Stimulated activated naive CD8-positive, alpha-beta T cell treated with anti-CD3 and anti-CD28 coated beads, Interleukin-15, Interleukin-2, amounts not matched to agents 100 ng/mL and 50 ng/mL, for 24 hours (primary cell): ENCODE results near the gene FAH.
"Not testable (repeated sequence)": the region's sequence is repeated elsewhere in the genome, so short reads cannot be mapped to it uniquely, and the experiment has no call there.

ENCODE experiments used
- H3K27ac Mint-ChIP-seq: one replicate; pipeline ENCODE4 v1.8.0; 2021; ENCODE audit warnings: mild to moderate bottlenecking, mixed read lengths
- H3K27me3 Mint-ChIP-seq: one replicate; pipeline ENCODE4 v1.8.0; 2021; ENCODE audit warnings: mixed read lengths
- H3K36me3 Mint-ChIP-seq: one replicate; pipeline ENCODE4 v1.8.0; 2021; ENCODE audit warnings: low read depth, mixed read lengths
- H3K4me1 Mint-ChIP-seq: one replicate; pipeline ENCODE4 v1.8.0; 2021; ENCODE audit warnings: low read depth, mixed read lengths
- H3K4me3 Mint-ChIP-seq: one replicate; pipeline ENCODE4 v1.8.0; 2021; ENCODE audit warnings: mild to moderate bottlenecking, mixed read lengths
- H3K9me3 Mint-ChIP-seq: one replicate; pipeline ENCODE4 v1.8.0; 2021; ENCODE audit warnings: mixed read lengths

The FAH gene

GRCh38 chr15:80132382-80132781, 20.4 kb upstream of the FAH start:
- no peak overlapping the region for H3K27ac Mint-ChIP-seq
- H3K36me3 Mint-ChIP-seq = peaks cover 50% of the 10 kb centered on the region
- peaks cover 5% of the 10 kb centered on the region for H3K4me1 Mint-ChIP-seq
- no peaks in the 10 kb centered on the region for H3K9me3 Mint-ChIP-seq
- no peaks in the 10 kb centered on the region for H3K27me3 Mint-ChIP-seq
- no peak overlapping the region for H3K4me3 Mint-ChIP-seq

DNA sequence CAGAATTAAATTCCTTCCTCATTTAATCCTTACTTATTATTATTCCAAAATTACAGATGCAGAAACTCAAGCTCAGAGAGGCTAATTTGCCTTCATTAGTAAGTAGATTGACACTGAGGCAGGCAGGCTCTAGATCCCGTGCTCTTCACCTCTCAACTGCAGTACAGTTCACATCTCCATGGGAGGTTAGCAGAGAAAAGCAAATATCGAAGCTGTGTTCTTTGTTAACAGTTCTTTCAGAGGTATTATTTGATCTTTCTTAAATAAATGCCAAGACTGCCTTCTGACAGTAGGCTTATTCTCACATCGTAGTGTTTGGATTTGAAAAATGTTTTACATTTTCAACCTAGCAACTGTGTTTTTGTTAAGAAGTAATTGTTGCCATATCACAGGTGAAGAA, 15.9 kb upstream of the FAH start:
- H3K27me3 Mint-ChIP-seq = no peaks in the 10 kb centered on the region
- H3K4me1 Mint-ChIP-seq = no peaks in the 10 kb centered on the region
- no peak overlapping the region for H3K27ac Mint-ChIP-seq
- H3K9me3 Mint-ChIP-seq = no peaks in the 10 kb centered on the region
- no peak overlapping the region for H3K4me3 Mint-ChIP-seq
- peaks cover 36% of the 10 kb centered on the region for H3K36me3 Mint-ChIP-seq

DNA sequence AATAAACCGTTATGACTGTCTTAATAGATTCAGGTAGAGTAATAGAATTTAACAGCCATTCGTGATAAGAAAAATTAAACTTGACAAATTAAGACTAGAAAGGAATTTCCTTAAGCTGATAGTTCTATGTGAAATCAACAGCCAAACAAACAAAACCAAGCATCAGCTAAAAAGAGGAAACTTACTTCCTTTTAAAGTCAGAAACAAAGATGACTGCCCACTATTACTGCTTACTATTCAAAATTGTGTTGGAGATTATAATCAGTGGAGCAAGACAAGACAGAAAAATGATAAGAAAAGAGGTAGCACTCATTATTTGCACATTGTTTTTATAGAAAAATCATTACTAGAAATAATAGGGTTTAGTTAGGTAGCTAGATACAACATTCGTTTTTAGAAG, 13.8 kb upstream of the FAH start:
- no peak overlapping the region for H3K4me3 Mint-ChIP-seq
- no peak overlapping the region for H3K27ac Mint-ChIP-seq
- H3K4me1 Mint-ChIP-seq = no peaks in the 10 kb centered on the region
- H3K9me3 Mint-ChIP-seq = no peaks in the 10 kb centered on the region
- no peaks in the 10 kb centered on the region for H3K27me3 Mint-ChIP-seq
- peaks cover 30% of the 10 kb centered on the region for H3K36me3 Mint-ChIP-seq

- H3K27ac Mint-ChIP-seq = no peak overlapping the region
- H3K9me3 Mint-ChIP-seq = no peaks in the 10 kb centered on the region
- H3K4me1 Mint-ChIP-seq = no peaks in the 10 kb centered on the region
- no peaks in the 10 kb centered on the region for H3K27me3 Mint-ChIP-seq
- H3K4me3 Mint-ChIP-seq = no peak overlapping the region
- H3K36me3 Mint-ChIP-seq = peaks cover 20% of the 10 kb centered on the region
These were observed 11.9 kb upstream of the FAH start for GRCh38 chr15:80140909-80141308.

GRCh38 chr15:80141916-80142598, 10.7 kb upstream of the FAH start:
- H3K36me3 Mint-ChIP-seq = peaks cover 16% of the 10 kb centered on the region
- no peaks in the 10 kb centered on the region for H3K9me3 Mint-ChIP-seq
- no peak overlapping the region for H3K4me3 Mint-ChIP-seq
- no peaks in the 10 kb centered on the region for H3K27me3 Mint-ChIP-seq
- H3K4me1 Mint-ChIP-seq = no peaks in the 10 kb centered on the region
- H3K27ac Mint-ChIP-seq = no peak overlapping the region

GRCh38 chr15:80142646-80143045, 10.2 kb upstream of the FAH start:
- Mint-ChIP-seq H3K27ac (no peak overlapping the region), H3K27me3 (no peaks in the 10 kb centered on the region), H3K4me1 (no peaks in the 10 kb centered on the region), H3K36me3 (peaks cover 10% of the 10 kb centered on the region), H3K9me3 (no peaks in the 10 kb centered on the region), H3K4me3 (no peak overlapping the region)

DNA sequence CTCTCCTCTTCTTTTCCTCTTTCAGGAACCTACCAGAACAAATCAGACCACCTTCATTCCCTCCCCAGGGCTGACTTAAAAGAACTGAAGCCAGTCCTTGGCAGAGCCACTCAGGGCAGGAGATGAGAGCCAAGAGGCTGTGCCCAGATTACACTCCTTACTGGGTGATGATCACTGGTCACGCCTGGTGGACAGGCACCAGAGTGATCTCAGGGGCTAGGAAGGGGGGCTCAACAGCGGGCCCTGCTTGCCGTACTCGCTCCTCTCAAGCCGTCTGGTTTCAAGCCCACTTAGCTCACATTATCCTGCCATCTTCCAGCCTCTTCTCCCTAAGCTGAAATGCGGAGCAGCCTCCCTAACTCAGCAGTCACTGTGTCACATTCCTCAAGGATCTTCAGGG, 1.7 kb upstream of the FAH start:
- Mint-ChIP-seq H3K27me3 (no peaks in the 10 kb centered on the region), H3K36me3 (no peaks in the 10 kb centered on the region), H3K27ac (no peak overlapping the region), H3K9me3 (no peaks in the 10 kb centered on the region), H3K4me3 (no peak overlapping the region), H3K4me1 (peaks cover 26% of the 10 kb centered on the region)

GRCh38 chr15:80151576-80151975, 1.2 kb upstream of the FAH start:
- Mint-ChIP-seq H3K27ac (peak overlapping the region; percentile 1), H3K4me3 (peak overlapping the region; percentile 79)

GRCh38 chr15:80152180-80152895, 461 bp upstream of the FAH start:
- Mint-ChIP-seq H3K27me3 (no peaks in the 10 kb centered on the region), H3K36me3 (no peaks in the 10 kb centered on the region), H3K27ac (peak overlapping the region; percentile 1), H3K9me3 (no peaks in the 10 kb centered on the region), H3K4me3 (peak overlapping the region; percentile 91), H3K4me1 (peaks cover 26% of the 10 kb centered on the region)

More at GRCh38 chr15:80151576-80151975, 1.2 kb upstream of the FAH start:
- H3K4me1 Mint-ChIP-seq = peaks cover 26% of the 10 kb centered on the region
- no peaks in the 10 kb centered on the region for H3K9me3 Mint-ChIP-seq
- H3K36me3 Mint-ChIP-seq = no peaks in the 10 kb centered on the region
- no peaks in the 10 kb centered on the region for H3K27me3 Mint-ChIP-seq

DNA sequence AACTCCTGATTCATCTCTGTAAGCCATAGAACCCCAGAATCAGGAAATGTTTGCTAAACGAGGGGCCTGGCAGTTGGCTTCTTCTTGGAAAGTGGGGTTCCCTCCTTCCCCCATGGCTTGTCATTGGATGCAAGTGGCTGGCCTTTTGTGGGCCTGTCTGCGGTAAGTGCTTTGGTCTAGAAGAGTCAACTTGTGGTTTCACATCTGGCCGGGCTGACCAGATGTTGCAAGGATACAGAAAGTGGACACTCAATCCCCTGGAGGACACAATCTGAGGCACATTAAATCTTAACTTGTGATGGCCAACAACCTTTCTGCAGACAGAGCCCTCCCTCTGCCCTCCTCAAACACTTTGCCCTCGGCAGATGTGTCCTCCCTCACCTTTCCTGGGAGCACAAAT, 1.1 kb downstream of the FAH start:
- Mint-ChIP-seq H3K36me3 (no peaks in the 10 kb centered on the region), H3K9me3 (no peaks in the 10 kb centered on the region), H3K27me3 (no peaks in the 10 kb centered on the region), H3K27ac (no peak overlapping the region), H3K4me3 (peak overlapping the region; percentile 91), H3K4me1 (peaks cover 26% of the 10 kb centered on the region)

- Mint-ChIP-seq H3K9me3 (no peaks in the 10 kb centered on the region), H3K27me3 (no peaks in the 10 kb centered on the region), H3K4me3 (peak overlapping the region; percentile 91), H3K27ac (no peak overlapping the region), H3K36me3 (peaks cover 2% of the 10 kb centered on the region), H3K4me1 (peaks cover 28% of the 10 kb centered on the region)
These were observed 1.5 kb downstream of the FAH start for GRCh38 chr15:80154336-80154735.

GRCh38 chr15:80155001-80155377, 2.2 kb downstream of the FAH start:
- peaks cover 34% of the 10 kb centered on the region for H3K4me1 Mint-ChIP-seq
- H3K9me3 Mint-ChIP-seq = no peaks in the 10 kb centered on the region
- H3K27ac Mint-ChIP-seq = peak overlapping the region; percentile 65
- peak overlapping the region; percentile 8 for H3K4me3 Mint-ChIP-seq
- peaks cover 6% of the 10 kb centered on the region for H3K36me3 Mint-ChIP-seq
- no peaks in the 10 kb centered on the region for H3K27me3 Mint-ChIP-seq

DNA sequence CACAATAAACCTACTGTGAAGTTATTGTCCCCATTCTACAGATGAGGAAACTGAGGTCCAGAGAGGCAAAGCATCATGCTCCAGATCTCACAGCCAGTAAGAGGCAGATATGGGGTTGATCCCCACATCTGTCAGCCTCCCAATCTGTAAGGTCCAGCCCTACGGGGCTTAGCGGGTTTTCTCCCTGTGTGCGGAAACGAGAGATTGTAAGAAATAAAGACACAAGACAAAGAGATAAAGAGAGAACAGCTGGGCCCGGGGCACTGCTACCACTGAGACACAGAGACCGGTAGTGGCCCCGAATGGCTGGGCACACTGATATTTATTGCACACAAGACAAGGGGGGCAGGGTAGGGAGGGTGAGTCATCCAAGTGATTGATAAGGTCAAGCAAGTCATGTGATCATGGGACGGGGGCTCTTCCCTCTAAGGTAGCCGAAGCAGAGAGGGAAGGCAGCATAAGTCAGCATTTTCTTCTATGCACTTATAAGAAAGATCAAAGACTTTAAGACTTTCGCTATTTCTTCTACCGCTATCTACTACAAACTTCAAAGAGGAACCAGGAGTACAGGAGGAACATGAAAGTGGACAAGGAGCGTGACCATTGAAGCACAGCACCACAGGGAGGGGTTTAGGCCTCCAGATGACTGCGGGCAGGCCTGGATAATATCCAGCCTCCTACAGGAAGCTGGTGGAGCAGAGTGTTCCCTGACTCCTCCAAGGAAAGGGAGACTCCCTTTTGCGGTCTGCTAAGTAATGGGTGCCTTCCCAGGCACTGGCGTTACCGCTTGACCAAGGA, 2.8 kb downstream of the FAH start:
- H3K27me3 Mint-ChIP-seq, H3K36me3 Mint-ChIP-seq, H3K4me3 Mint-ChIP-seq, H3K9me3 Mint-ChIP-seq, H3K27ac Mint-ChIP-seq: not testable (repeated sequence)
- H3K4me1 Mint-ChIP-seq = peaks cover 40% of the 10 kb centered on the region

- peaks cover 47% of the 10 kb centered on the region for H3K4me1 Mint-ChIP-seq
- H3K27me3 Mint-ChIP-seq = no peaks in the 10 kb centered on the region
- no peaks in the 10 kb centered on the region for H3K9me3 Mint-ChIP-seq
- H3K36me3 Mint-ChIP-seq = peaks cover 13% of the 10 kb centered on the region
- H3K27ac Mint-ChIP-seq = no peak overlapping the region
- no peak overlapping the region for H3K4me3 Mint-ChIP-seq
These were observed 3.4 kb downstream of the FAH start for GRCh38 chr15:80156176-80156720.

GRCh38 chr15:80157215-80157614, 4.4 kb downstream of the FAH start:
- peaks cover 20% of the 10 kb centered on the region for H3K36me3 Mint-ChIP-seq
- no peaks in the 10 kb centered on the region for H3K27me3 Mint-ChIP-seq
- H3K27ac Mint-ChIP-seq = no peak overlapping the region
- no peaks in the 10 kb centered on the region for H3K9me3 Mint-ChIP-seq
- no peak overlapping the region for H3K4me3 Mint-ChIP-seq
- H3K4me1 Mint-ChIP-seq = peaks cover 48% of the 10 kb centered on the region
